ENCODE measurements around the gene KLC3.

KLC3 gene

GRCh38 chr19:45349126-45349415, 8.5 kb downstream of the KLC3 start:
- TF ChIP-seq, protein P1, sequence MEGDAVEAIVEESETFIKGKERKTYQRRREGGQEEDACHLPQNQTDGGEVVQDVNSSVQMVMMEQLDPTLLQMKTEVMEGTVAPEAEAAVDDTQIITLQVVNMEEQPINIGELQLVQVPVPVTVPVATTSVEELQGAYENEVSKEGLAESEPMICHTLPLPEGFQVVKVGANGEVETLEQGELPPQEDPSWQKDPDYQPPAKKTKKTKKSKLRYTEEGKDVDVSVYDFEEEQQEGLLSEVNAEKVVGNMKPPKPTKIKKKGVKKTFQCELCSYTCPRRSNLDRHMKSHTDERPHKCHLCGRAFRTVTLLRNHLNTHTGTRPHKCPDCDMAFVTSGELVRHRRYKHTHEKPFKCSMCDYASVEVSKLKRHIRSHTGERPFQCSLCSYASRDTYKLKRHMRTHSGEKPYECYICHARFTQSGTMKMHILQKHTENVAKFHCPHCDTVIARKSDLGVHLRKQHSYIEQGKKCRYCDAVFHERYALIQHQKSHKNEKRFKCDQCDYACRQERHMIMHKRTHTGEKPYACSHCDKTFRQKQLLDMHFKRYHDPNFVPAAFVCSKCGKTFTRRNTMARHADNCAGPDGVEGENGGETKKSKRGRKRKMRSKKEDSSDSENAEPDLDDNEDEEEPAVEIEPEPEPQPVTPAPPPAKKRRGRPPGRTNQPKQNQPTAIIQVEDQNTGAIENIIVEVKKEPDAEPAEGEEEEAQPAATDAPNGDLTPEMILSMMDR (conservative IDR thresholded peaks at IDR 0.05; ENCODE audit: low read length): no peak
- H3K4me3 ChIP-seq (ENCODE audit: low read length): no peak overlapping the region
- no peak for DNase-seq (ENCODE audit: low read depth)

DNA sequence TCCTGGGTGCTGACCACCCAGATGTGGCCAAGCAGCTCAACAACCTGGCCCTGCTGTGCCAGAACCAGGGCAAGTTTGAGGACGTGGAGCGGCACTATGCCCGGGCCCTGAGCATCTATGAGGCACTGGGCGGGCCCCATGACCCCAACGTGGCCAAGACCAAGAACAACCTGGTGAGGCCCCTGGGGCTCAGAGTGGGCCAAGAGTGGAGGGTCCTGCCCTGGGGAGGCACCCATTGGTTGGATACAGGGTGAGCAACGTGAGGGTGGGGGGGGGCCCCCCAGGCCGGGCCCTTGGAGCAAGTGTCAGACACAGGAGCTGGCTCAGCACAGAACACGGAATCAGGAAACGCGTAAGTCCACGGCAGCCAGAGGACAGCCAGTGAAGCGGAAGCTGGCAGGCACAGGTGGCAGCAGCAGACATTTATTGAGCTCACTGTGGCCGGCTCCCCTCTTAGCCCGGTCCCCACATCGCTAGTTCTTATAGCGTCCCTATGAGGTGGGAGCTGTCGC, 8.9 kb downstream of the KLC3 start:
- no peak overlapping the region for H3K4me3 ChIP-seq (ENCODE audit: low read length)
- TF ChIP-seq, protein P1 (conservative IDR thresholded peaks at IDR 0.05; ENCODE audit: low read length): no peak
- no peak for DNase-seq (ENCODE audit: low read depth)

GRCh38 chr19:45350477-45351058, 10.0 kb downstream of the KLC3 start:
- H3K4me3 ChIP-seq (ENCODE audit: low read length): no peak overlapping the region
- TF ChIP-seq, protein P1 (conservative IDR thresholded peaks at IDR 0.05; ENCODE audit: low read length): no peak
- no peak for DNase-seq (ENCODE audit: low read depth)

GRCh38 chr19:45351401-45351952, 10.9 kb downstream of the KLC3 start:
- TF ChIP-seq, protein P1 (conservative IDR thresholded peaks at IDR 0.05; ENCODE audit: low read length): no peak
- DNase-seq (ENCODE audit: low read depth): no peak
- H3K4me3 ChIP-seq (ENCODE audit: low read length): no peak overlapping the region

- no peak overlapping the region for H3K4me3 ChIP-seq (ENCODE audit: low read length)
- DNase-seq (ENCODE audit: low read depth): no peak
- TF ChIP-seq, protein P1 (conservative IDR thresholded peaks at IDR 0.05; ENCODE audit: low read length): no peak
Measured at GRCh38 chr19:45352062-45352461, 11.5 kb downstream of the KLC3 start.

GRCh38 chr19:45352471-45352870, 11.9 kb downstream of the KLC3 start:
- TF ChIP-seq, protein P1 (conservative IDR thresholded peaks at IDR 0.05; ENCODE audit: low read length): no peak
- no peak for DNase-seq (ENCODE audit: low read depth)
- H3K4me3 ChIP-seq (ENCODE audit: low read length): no peak overlapping the region
